Lower lobe of right lung (tissue), 2 donors: Measurements from ENCODE around the gene ZC3H14. TPM values are rescaled to one million over a fixed set of nuclear protein-coding genes. Genes with fewer than 3 reads are reported as not detected.
A peak's percentile ranks its signal among the peaks of the same experiment; 100 is the strongest.

ENCODE experiments used
- ATAC-seq, 2 donors: fragments of 200-7000 bp; cut with Tn5 transposase; one replicate each; pipeline ENCODE4 v1.9.1; 2020 to 2022; ENCODE audit warnings: mild to moderate bottlenecking in 2 of 2, moderate library complexity in 2 of 2
- DNase-seq: peaks from one replicate; pipeline ENCODE4 v3.0.0-alpha.2; 2020
- H3K27ac ChIP-seq: fragments of 200-600 bp; one replicate; pipeline ENCODE4 v1.8.0; 2022
- H3K27me3 ChIP-seq: fragments of 200-600 bp; one replicate; pipeline ENCODE4 v1.8.0; 2022; ENCODE audit warnings: low read depth
- H3K36me3 ChIP-seq: fragments of 200-600 bp; one replicate; pipeline ENCODE4 v1.8.0; 2022; ENCODE audit warnings: mild to moderate bottlenecking
- H3K4me1 ChIP-seq: fragments of 200-600 bp; one replicate; pipeline ENCODE4 v1.8.0; 2022
- H3K4me3 ChIP-seq: fragments of 200-600 bp; one replicate; pipeline ENCODE4 v1.8.0; 2022; ENCODE audit warnings: mild to moderate bottlenecking
- H3K9me3 ChIP-seq: fragments of 200-600 bp; one replicate; pipeline ENCODE4 v1.8.0; 2022
- CTCF ChIP-seq: fragments of 200-600 bp; IDR thresholded peaks from one replicate; pipeline ENCODE4 v1.8.0; 2022; ENCODE audit warnings: antibody characterized with exemption, mild to moderate bottlenecking
- intact Hi-C: fragments of 100-400 bp; cut with DNase I; formaldehyde crosslinking; loops from one replicate; pipeline ENCODE4 v1.11.0; 2022
- total RNA-seq: library from RNA; stranded (reverse); fragmentation: NEBNext Ultra II Directional; extraction: Animal tissue kit (Norgen Biotek cat#: 25700); gene quantifications from one replicate; pipeline ENCODE4 v1.2.1, GENCODE V29; 2021
- donor health status: DM: no; HTN: yes; CAD: no; lungs with severe emphysema.

Gene ZC3H14
- total RNA-seq, 1 donor from 2014 or later: 67.3 TPM

DNA sequence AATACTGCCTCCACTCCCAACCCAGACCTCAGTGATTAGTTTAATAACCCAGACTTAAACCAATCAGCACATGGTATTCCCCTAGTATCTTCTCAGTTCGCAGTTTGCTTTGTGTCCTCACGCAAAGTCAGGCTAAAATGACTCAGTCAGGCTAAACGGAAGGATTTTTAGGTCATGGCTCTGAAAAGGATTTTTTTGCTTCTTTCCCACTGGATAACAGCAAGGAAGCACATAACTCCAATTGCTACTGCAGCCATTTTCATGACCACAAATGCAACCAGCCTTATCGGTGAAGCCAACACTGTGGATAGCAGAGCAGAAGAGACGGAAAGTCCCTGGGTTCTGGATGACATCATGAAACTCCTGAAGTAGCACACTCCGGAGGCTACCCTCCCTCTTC, 67.7 kb downstream of the ZC3H14 start:
- no peaks in the 10 kb centered on the region for H3K9me3 ChIP-seq
- H3K36me3 ChIP-seq: no peaks in the 10 kb centered on the region
- no peak overlapping the region for H3K4me3 ChIP-seq
- no peak for DNase-seq
- no peaks in the 10 kb centered on the region for H3K27me3 ChIP-seq
- H3K27ac ChIP-seq: no peak overlapping the region
- peak in 1 of 2 donors; percentile 47 for ATAC-seq
- TF ChIP-seq CTCF: no peak
- no peaks in the 10 kb centered on the region for H3K4me1 ChIP-seq
- intact Hi-C loops: no loop called here

DNA sequence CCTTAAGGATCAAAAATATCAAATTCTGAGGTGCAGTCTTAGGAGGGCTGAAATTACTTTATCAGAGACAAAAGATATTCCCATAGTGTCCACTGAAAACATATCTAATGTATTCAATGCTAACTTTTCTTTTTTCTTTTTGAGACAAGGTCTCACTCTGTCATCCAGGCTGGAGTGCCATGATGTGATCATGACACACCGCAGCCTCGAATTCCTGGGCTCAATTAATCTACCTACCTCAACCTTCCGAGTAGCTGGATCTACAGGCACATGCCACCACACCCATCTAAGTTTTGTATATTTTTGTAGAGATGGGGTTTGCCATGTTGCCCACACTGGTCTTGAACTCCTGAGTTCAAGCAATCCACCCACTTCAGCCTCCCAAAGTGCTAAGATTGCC, 68.3 kb downstream of the ZC3H14 start:
- ATAC-seq (no peak), DNase-seq (no peak)
- Histone ChIP-seq H3K4me3 (no peak overlapping the region), H3K27ac (no peak overlapping the region), H3K36me3 (no peaks in the 10 kb centered on the region), H3K9me3 (no peaks in the 10 kb centered on the region), H3K27me3 (no peaks in the 10 kb centered on the region), H3K4me1 (no peaks in the 10 kb centered on the region)
- intact Hi-C loops: no loop called here
- no peak for TF ChIP-seq CTCF

DNA sequence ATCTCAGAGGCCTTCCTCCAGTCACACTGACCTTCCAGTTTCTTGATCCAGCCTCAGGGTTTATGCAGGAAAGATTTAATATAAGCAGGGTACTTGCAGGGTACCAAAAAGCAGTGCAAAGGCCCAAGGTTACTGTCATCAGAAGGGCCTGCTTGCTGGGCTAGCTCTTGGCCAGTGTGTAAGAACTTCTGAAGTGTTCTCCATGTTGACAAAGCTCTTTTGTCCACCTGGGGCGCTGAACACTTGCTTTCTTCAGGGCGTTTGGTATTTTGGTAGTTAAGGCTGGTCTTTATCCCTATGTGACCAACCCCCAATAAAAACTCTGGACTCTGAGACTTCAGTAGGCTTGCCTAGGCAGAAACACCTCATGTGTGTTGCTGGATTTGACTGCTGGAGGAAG, 69.7 kb downstream of the ZC3H14 start:
- Histone ChIP-seq H3K4me1 (no peaks in the 10 kb centered on the region), H3K36me3 (no peaks in the 10 kb centered on the region), H3K9me3 (no peaks in the 10 kb centered on the region), H3K27ac (no peak overlapping the region), H3K27me3 (no peaks in the 10 kb centered on the region), H3K4me3 (no peak overlapping the region)
- no peak for DNase-seq
- TF ChIP-seq CTCF: no peak
- intact Hi-C loops: no loop called here
- ATAC-seq: peak; percentile 11 to 40

DNA sequence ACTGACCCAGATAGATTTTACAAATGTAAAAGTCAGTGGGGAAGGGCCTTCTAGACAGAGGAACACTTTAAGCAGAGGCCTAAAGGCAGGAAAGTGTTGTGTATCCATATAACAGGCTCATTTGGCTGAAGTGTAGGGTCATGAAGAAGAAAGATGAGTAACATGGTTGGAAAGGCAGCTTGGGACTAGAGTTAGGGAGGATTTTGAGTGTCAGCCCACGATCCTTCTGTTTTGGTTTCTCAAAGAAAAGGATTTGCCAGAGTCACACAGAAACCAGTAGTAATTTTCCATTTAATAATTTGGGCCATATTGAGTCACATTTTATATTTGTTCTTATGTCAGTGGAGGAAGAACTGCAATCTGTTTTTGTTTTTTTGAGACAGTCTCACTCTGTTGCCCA, 76.4 kb downstream of the ZC3H14 start:
- Histone ChIP-seq H3K36me3 (no peaks in the 10 kb centered on the region), H3K4me3 (no peak overlapping the region), H3K4me1 (no peaks in the 10 kb centered on the region), H3K27me3 (no peaks in the 10 kb centered on the region), H3K9me3 (peaks cover 11% of the 10 kb centered on the region), H3K27ac (no peak overlapping the region)
- DNase-seq: no peak
- intact Hi-C loops: no loop called here
- ATAC-seq: no peak
- no peak for TF ChIP-seq CTCF

GRCh38 chr14:88660056-88660455, 97.2 kb downstream of the ZC3H14 start:
- Histone ChIP-seq H3K4me3 (no peak overlapping the region), H3K36me3 (no peaks in the 10 kb centered on the region), H3K27ac (no peak overlapping the region), H3K27me3 (no peaks in the 10 kb centered on the region), H3K4me1 (no peaks in the 10 kb centered on the region), H3K9me3 (no peaks in the 10 kb centered on the region)
- ATAC-seq (no peak), DNase-seq (no peak)
- no peak for TF ChIP-seq CTCF
- intact Hi-C loops: no loop called here
